ENCODE results near the gene ARHGEF28. TPM values are rescaled to one million over a fixed set of nuclear protein-coding genes. Genes with fewer than 3 reads are reported as not detected.

Gene ARHGEF28, protein sequence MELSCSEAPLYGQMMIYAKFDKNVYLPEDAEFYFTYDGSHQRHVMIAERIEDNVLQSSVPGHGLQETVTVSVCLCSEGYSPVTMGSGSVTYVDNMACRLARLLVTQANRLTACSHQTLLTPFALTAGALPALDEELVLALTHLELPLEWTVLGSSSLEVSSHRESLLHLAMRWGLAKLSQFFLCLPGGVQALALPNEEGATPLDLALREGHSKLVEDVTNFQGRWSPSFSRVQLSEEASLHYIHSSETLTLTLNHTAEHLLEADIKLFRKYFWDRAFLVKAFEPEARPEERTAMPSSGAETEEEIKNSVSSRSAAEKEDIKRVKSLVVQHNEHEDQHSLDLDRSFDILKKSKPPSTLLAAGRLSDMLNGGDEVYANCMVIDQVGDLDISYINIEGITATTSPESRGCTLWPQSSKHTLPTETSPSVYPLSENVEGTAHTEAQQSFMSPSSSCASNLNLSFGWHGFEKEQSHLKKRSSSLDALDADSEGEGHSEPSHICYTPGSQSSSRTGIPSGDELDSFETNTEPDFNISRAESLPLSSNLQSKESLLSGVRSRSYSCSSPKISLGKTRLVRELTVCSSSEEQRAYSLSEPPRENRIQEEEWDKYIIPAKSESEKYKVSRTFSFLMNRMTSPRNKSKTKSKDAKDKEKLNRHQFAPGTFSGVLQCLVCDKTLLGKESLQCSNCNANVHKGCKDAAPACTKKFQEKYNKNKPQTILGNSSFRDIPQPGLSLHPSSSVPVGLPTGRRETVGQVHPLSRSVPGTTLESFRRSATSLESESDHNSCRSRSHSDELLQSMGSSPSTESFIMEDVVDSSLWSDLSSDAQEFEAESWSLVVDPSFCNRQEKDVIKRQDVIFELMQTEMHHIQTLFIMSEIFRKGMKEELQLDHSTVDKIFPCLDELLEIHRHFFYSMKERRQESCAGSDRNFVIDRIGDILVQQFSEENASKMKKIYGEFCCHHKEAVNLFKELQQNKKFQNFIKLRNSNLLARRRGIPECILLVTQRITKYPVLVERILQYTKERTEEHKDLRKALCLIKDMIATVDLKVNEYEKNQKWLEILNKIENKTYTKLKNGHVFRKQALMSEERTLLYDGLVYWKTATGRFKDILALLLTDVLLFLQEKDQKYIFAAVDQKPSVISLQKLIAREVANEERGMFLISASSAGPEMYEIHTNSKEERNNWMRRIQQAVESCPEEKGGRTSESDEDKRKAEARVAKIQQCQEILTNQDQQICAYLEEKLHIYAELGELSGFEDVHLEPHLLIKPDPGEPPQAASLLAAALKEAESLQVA (N-terminal part only)
- total RNA-seq (2022; extraction: Qiagen RNA extraction; ENCODE audit: low read depth), result 13.3 to 16.6 TPM (median 14.9 TPM) in 5 replicates

DNA sequence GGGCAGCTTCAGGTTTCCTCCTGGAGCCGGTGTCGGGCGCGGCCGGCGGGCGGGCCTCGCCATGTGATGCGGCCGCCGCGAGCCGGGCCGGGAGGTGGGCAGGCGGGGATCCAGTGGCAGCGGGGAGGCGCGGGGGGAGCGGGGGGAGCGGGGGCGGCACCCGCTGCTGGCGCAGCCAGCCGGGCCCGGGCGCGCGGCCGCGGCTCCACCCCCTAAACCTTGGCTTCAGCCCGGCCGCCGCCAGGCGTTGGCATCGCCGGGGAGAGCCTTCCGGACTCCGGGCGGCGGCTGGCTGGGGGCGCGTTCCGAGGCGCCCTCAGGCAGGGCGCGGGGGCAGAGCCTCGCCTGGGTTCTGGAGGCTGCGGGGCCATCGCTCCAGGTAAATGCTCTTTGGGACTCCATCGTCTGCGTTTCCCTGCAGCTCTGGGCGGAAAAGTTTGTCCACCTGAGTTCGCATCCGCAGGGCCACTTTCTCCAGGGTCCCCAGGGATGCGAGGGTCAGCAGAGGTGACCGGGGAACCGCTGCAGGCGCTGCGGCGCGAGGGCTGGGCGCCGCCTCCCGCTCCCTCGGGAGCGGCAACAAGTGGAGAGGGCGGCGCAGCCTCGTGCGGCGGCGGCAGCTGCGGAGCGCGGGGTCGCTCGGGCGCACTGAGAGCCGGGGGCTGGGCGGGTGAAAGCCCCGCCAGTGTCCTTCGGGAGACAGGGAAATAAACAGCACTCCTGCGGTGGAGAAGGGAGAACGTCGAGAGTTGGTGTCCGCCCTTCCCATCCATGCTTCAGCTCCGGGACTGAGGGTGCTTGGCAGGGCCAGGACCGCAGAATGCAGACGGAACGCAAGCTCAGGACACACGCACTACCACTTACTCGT is at the start of gene ARHGEF28:
ARHGEF28 (plus strand) TSS at position 253 of the 868 bp plus-strand sequence. CDS start 58,656 bp downstream, outside the sequence.

Other genes starting within 250 kb of the ARHGEF28 start
- 13.1 to 19.3 TPM (median 17.6 TPM) in 5 replicates for gene FOXD1, start 177.4 kb upstream of the ARHGEF28 start, total RNA-seq (2022; extraction: Qiagen RNA extraction; ENCODE audit: low read depth)
- gene BTF3, start 127.8 kb upstream of the ARHGEF28 start, total RNA-seq (2022; extraction: Qiagen RNA extraction; ENCODE audit: low read depth), result 1,023 to 1,219 TPM (median 1,086 TPM) in 5 replicates
- gene ANKRA2, start 60.6 kb upstream of the ARHGEF28 start, total RNA-seq (2022; extraction: Qiagen RNA extraction; ENCODE audit: low read depth), result 8.3 to 14.9 TPM (median 10.5 TPM) in 5 replicates
- gene UTP15, start 60.5 kb upstream of the ARHGEF28 start, total RNA-seq (2022; extraction: Qiagen RNA extraction; ENCODE audit: low read depth), result 19.0 to 25.0 TPM (median 19.3 TPM) in 5 replicates

Measured in A549 treated with CpdA at 1 μM for 4 hours (cell line).